Measurements from ENCODE around the gene SAFB.

GRCh38 chr19:5654931-5655330 lies 32.0 kb downstream of the SAFB start:
- TF ChIP-seq CTCF (conservative IDR thresholded peaks at IDR 0.05) (no peak), ZFX (IDR thresholded peaks at IDR 0.05) (no peak)
